ENCODE measurements around the gene C4orf51.

The C4orf51 gene

GRCh38 chr4:145735827-145736226 lies 55.9 kb downstream of the C4orf51 start:
- DNase-seq (ENCODE audit: low spot score), result no peak
- peak overlapping the region; percentile 84 for H3K27ac ChIP-seq
- CTCF ChIA-PET, result interaction anchor here (0.7 kb wide), 1 partner anchor 117 kb away, joined by 3 read pairs; the partner anchor contains the start of gene MMAA
- TF ChIP-seq CTCF (conservative IDR thresholded peaks at IDR 0.05; ENCODE audit: low read depth), result no peak
- POLR2A ChIA-PET (ENCODE audit: low non-redundant PET), result no interaction called here

- CTCF ChIA-PET, result interaction anchor here (0.5 kb wide), 1 partner anchor 1183 kb away, joined by 3 read pairs; no protein-coding TSS in a partner anchor
- no peak for DNase-seq (ENCODE audit: low spot score)
- no peak for TF ChIP-seq CTCF (conservative IDR thresholded peaks at IDR 0.05; ENCODE audit: low read depth)
- H3K27ac ChIP-seq, result peak overlapping the region; percentile 84
- POLR2A ChIA-PET (ENCODE audit: low non-redundant PET), result no interaction called here
These were observed 56.4 kb downstream of the C4orf51 start for GRCh38 chr4:145736241-145736831.

- no peak for DNase-seq (ENCODE audit: low spot score)
- no peak overlapping the region for H3K27ac ChIP-seq
- POLR2A ChIA-PET (ENCODE audit: low non-redundant PET), result no interaction called here
- no peak for TF ChIP-seq CTCF (conservative IDR thresholded peaks at IDR 0.05; ENCODE audit: low read depth)
- CTCF ChIA-PET, result no interaction called here
These were observed 59.9 kb downstream of the C4orf51 start for GRCh38 chr4:145739845-145740244.

DNA sequence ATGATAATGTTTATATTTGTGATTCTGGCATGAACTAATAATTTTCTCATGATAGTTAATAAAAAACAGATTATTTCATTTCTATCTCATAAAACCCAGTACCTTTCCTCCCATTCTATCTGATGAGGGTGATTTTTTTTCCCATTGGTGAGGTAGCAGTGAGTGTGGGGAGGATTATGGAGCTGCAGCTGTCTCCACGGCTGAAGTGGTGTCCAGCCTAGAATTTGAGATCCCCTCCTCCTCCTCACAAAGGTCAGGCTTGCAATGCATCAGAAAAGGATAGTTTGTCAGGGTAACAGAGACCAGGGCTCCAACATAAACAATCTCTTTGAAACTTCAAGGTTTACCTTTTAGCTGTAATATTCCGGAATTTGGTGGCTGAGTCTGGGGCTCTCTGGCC lies 60.9 kb downstream of the C4orf51 start:
- no peak for DNase-seq (ENCODE audit: low spot score)
- CTCF ChIA-PET, result no interaction called here
- POLR2A ChIA-PET (ENCODE audit: low non-redundant PET), result no interaction called here
- no peak for TF ChIP-seq CTCF (conservative IDR thresholded peaks at IDR 0.05; ENCODE audit: low read depth)
- no peak overlapping the region for H3K27ac ChIP-seq

GRCh38 chr4:145743641-145744040 lies 63.7 kb downstream of the C4orf51 start:
- CTCF ChIA-PET, result interaction anchor here (0.6 kb wide), 1 partner anchor 19 kb away, joined by 3 read pairs; no protein-coding TSS in a partner anchor

DNA sequence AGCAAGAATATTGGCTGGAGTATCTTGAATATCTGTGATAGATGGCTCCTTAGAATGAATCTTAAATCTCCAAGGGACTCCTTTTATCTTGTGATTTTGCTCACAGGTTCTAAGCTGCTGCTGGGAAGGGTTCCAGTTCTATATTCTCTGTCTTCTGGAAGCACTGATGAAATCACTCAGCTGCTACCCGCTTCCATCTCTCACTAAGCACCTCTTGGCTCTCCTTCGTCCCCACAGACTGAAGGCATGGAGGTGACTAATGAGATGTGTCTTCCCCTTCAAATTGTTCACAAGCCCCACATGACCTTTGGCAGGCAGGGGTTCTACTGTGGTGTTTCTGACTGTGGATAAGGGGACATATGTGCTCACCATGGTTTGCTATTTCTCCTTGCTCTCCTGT lies 75.9 kb downstream of the C4orf51 start:
- H3K27ac ChIP-seq, result no peak overlapping the region
- POLR2A ChIA-PET (ENCODE audit: low non-redundant PET), result no interaction called here
- TF ChIP-seq CTCF (conservative IDR thresholded peaks at IDR 0.05; ENCODE audit: low read depth), result no peak
- CTCF ChIA-PET, result interaction anchor here (0.9 kb wide), 1 partner anchor 19 kb away, joined by 3 read pairs; no protein-coding TSS in a partner anchor
- no peak for DNase-seq (ENCODE audit: low spot score)

More at GRCh38 chr4:145743641-145744040, 63.7 kb downstream of the C4orf51 start:
- POLR2A ChIA-PET (ENCODE audit: low non-redundant PET), result no interaction called here
- H3K27ac ChIP-seq, result no peak overlapping the region
- no peak for DNase-seq (ENCODE audit: low spot score)
- no peak for TF ChIP-seq CTCF (conservative IDR thresholded peaks at IDR 0.05; ENCODE audit: low read depth)

All from RWPE1 (cell line).